SU-DHL-6 (cell line): ENCODE data around the gene ORC2.

ENCODE experiments used
- EZH2phosphoT487 ChIP-seq: fragments of 200-600 bp; sonication (generic), shearing (Covaris generic); conservative IDR thresholded peaks from 2 replicates; pipeline ENCODE4 v1.6.1; 2018; ENCODE audit warnings: mild to moderate bottlenecking, antibody characterized with exemption, low read length, moderate library complexity, mixed read lengths
- TF ChIP-seq, protein P1 (sequence below): fragments of 200-600 bp; sonication (generic); IDR thresholded peaks from one replicate; pipeline ENCODE4 v1.5.1; 2017; ENCODE audit warnings: antibody characterized with exemption, mild to moderate bottlenecking, low read length, moderate library complexity; ENCODE audit not compliant: insufficient read depth, poor library complexity, severe bottlenecking

DNA sequence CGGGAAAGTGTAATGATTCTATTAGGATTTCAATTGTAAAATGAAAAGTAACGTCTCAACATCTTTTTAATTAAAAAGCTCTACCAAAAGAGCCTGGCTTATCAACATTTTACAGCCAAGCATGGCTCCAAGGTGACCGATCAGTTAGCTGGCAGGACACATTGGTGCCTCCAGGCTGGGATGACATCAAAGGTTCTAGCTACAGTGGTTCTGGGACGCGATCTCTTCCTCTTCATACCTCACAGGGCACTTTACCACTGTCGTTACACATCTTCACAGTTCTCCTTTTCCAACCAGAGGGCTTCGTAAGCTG lies 693 bp downstream of the ORC2 start:
- TF ChIP-seq, protein P1, sequence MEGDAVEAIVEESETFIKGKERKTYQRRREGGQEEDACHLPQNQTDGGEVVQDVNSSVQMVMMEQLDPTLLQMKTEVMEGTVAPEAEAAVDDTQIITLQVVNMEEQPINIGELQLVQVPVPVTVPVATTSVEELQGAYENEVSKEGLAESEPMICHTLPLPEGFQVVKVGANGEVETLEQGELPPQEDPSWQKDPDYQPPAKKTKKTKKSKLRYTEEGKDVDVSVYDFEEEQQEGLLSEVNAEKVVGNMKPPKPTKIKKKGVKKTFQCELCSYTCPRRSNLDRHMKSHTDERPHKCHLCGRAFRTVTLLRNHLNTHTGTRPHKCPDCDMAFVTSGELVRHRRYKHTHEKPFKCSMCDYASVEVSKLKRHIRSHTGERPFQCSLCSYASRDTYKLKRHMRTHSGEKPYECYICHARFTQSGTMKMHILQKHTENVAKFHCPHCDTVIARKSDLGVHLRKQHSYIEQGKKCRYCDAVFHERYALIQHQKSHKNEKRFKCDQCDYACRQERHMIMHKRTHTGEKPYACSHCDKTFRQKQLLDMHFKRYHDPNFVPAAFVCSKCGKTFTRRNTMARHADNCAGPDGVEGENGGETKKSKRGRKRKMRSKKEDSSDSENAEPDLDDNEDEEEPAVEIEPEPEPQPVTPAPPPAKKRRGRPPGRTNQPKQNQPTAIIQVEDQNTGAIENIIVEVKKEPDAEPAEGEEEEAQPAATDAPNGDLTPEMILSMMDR, result no peak
- no peak for TF ChIP-seq EZH2phosphoT487
